Muscle layer of duodenum (tissue), 2 donors: ENCODE measurements around the gene PFDN5.

Source experiments
- H3K27ac ChIP-seq: one replicate; pipeline ENCODE4 v1.7.0; 2013; ENCODE audit warnings: mild to moderate bottlenecking, low read length
- H3K27me3 ChIP-seq: one replicate; pipeline ENCODE4 v1.7.0; 2013; ENCODE audit warnings: low read depth, mild to moderate bottlenecking, control low read depth, low read length
- H3K36me3 ChIP-seq, 2 donors: one replicate each; pipeline ENCODE4 v1.7.0; 2013; ENCODE audit warnings: low read length in 2 of 2, control low read depth in 1 of 2, mild to moderate bottlenecking in 1 of 2; ENCODE audit not compliant: insufficient read depth in 2 of 2, control insufficient read depth in 1 of 2
- H3K4me1 ChIP-seq, 2 donors: one replicate each; pipeline ENCODE4 v1.7.0; 2013; ENCODE audit warnings: low read length in 2 of 2, mild to moderate bottlenecking in 2 of 2, control low read depth in 1 of 2, moderate library complexity in 1 of 2; ENCODE audit not compliant: insufficient read depth in 2 of 2, control insufficient read depth in 1 of 2
- H3K4me3 ChIP-seq, 2 donors: one replicate each; pipeline ENCODE4 v1.7.0; 2013; ENCODE audit warnings: low read length in 2 of 2, low read depth in 1 of 2, mild to moderate bottlenecking in 1 of 2
- H3K9me3 ChIP-seq, 2 donors: one replicate each; pipeline ENCODE4 v1.7.0; 2013; ENCODE audit warnings: low read length in 2 of 2, control low read depth in 1 of 2, mild to moderate bottlenecking in 1 of 2; ENCODE audit not compliant: control insufficient read depth in 1 of 2
- donor health status: healthy.

The PFDN5 gene

GRCh38 chr12:53267306-53267998, 27.9 kb upstream of the PFDN5 start:
- Histone ChIP-seq H3K4me3 (peak overlapping the region; percentile 80 to 85), H3K4me1 (peaks cover 0 to 8% of the 10 kb centered on the region in 2 donors), H3K27me3 (no peaks in the 10 kb centered on the region), H3K27ac (peak overlapping the region; percentile 45), H3K9me3 (no peaks in the 10 kb centered on the region), H3K36me3 (no peaks in the 10 kb centered on the region)

GRCh38 chr12:53267999-53268629, 27.2 kb upstream of the PFDN5 start, which contains the start of gene ESPL1:
Gene ESPL1, plus strand, starts transcription at chr12:53268299. Its CDS starts 468 bp downstream, at chr12:53268767.
- H3K4me3 ChIP-seq, result peak within 1 kb of the TSS; percentile 80 to 85
- no peaks in the 10 kb centered on the region for H3K27me3 ChIP-seq
- peak within 1 kb of the TSS; percentile 45 for H3K27ac ChIP-seq
- H3K9me3 ChIP-seq, result no peaks in the 10 kb centered on the region
- H3K4me1 ChIP-seq, result peaks cover 0 to 8% of the 10 kb centered on the region in 2 donors
- no peaks in the 10 kb centered on the region for H3K36me3 ChIP-seq

DNA sequence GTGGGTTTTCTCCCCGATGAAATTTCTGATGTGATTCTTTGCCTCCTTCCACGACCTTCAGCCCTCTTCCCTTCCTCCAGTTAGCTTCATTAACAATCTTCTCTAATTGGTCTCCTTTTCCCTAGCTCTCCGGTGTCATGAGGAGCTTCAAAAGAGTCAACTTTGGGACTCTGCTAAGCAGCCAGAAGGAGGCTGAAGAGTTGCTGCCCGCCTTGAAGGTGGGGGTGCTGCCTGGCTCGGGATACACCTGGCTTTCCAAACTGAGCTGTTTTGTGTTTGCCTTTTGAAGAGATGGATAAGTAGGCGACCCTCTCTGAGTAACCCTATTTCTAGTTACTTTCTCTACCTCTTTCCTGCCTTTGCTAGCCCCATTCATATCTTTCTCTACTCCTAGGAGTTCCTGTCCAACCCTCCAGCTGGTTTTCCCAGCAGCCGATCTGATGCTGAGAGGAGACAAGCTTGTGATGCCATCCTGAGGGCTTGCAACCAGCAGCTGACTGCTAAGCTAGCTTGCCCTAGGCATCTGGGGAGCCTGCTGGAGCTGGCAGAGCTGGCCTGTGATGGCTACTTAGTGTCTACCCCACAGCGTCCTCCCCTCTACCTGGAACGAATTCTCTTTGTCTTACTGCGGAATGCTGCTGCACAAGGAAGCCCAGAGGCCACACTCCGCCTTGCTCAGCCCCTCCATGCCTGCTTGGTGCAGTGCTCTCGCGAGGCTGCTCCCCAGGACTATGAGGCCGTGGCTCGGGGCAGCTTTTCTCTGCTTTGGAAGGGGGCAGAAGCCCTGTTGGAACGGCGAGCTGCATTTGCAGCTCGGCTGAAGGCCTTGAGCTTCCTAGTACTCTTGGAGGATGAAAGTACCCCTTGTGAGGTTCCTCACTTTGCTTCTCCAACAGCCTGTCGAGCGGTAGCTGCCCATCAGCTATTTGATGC, 26.4 kb upstream of the PFDN5 start:
- Histone ChIP-seq H3K27ac (peak overlapping the region; percentile 45), H3K36me3 (no peaks in the 10 kb centered on the region), H3K9me3 (no peaks in the 10 kb centered on the region), H3K4me1 (peaks cover 0 to 8% of the 10 kb centered on the region in 2 donors), H3K4me3 (peak overlapping the region; percentile 80 to 85), H3K27me3 (no peaks in the 10 kb centered on the region)

DNA sequence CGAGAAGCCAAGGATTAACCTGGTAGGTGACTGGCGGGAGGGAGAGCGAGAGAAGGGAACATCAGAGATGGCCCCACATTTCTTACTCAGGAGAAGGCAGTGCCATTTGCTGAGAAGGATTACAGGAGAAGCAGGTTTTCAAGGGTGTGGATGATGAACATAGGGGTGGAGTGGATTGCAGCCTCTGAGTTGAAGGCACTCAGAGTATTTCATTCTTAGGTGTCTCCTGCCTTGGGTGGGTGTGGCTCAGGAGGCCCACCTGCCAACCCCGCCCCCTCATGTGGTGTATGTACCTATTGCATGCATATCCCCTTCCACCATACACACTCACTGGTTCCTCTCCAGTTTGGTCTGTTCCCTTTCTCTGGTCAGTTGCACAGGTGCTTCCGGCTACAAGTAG, 20.9 kb upstream of the PFDN5 start:
- no peaks in the 10 kb centered on the region for H3K36me3 ChIP-seq
- H3K27ac ChIP-seq, result no peak overlapping the region
- H3K27me3 ChIP-seq, result no peaks in the 10 kb centered on the region
- no peaks in the 10 kb centered on the region for H3K4me1 ChIP-seq
- H3K9me3 ChIP-seq, result no peaks in the 10 kb centered on the region
- no peak overlapping the region for H3K4me3 ChIP-seq

- Histone ChIP-seq H3K27ac (no peak overlapping the region), H3K9me3 (no peaks in the 10 kb centered on the region), H3K4me3 (no peak overlapping the region), H3K36me3 (no peaks in the 10 kb centered on the region), H3K4me1 (no peaks in the 10 kb centered on the region), H3K27me3 (no peaks in the 10 kb centered on the region)
These were observed 18.8 kb upstream of the PFDN5 start for GRCh38 chr12:53276511-53276910.

GRCh38 chr12:53277981-53278380, 17.4 kb upstream of the PFDN5 start:
- Histone ChIP-seq H3K27ac (no peak overlapping the region), H3K4me3 (no peak overlapping the region), H3K4me1 (no peaks in the 10 kb centered on the region), H3K27me3 (no peaks in the 10 kb centered on the region), H3K36me3 (no peaks in the 10 kb centered on the region), H3K9me3 (no peaks in the 10 kb centered on the region)

- H3K27me3 ChIP-seq, result no peaks in the 10 kb centered on the region
- H3K4me1 ChIP-seq, result no peaks in the 10 kb centered on the region
- no peaks in the 10 kb centered on the region for H3K9me3 ChIP-seq
- H3K36me3 ChIP-seq, result no peaks in the 10 kb centered on the region
- no peak overlapping the region for H3K4me3 ChIP-seq
- no peak overlapping the region for H3K27ac ChIP-seq
These were observed 16.0 kb upstream of the PFDN5 start for GRCh38 chr12:53279283-53279869.

GRCh38 chr12:53279888-53280498, 15.3 kb upstream of the PFDN5 start:
- no peak overlapping the region for H3K27ac ChIP-seq
- H3K4me3 ChIP-seq, result no peak overlapping the region
- H3K9me3 ChIP-seq, result no peaks in the 10 kb centered on the region
- no peaks in the 10 kb centered on the region for H3K4me1 ChIP-seq
- H3K27me3 ChIP-seq, result no peaks in the 10 kb centered on the region
- no peaks in the 10 kb centered on the region for H3K36me3 ChIP-seq

GRCh38 chr12:53286448-53286847, 8.9 kb upstream of the PFDN5 start:
- Histone ChIP-seq H3K27me3 (no peaks in the 10 kb centered on the region), H3K27ac (no peak overlapping the region), H3K4me3 (no peak overlapping the region), H3K9me3 (no peaks in the 10 kb centered on the region), H3K36me3 (no peaks in the 10 kb centered on the region), H3K4me1 (no peaks in the 10 kb centered on the region)

GRCh38 chr12:53287741-53288216, 7.6 kb upstream of the PFDN5 start:
- no peaks in the 10 kb centered on the region for H3K4me1 ChIP-seq
- no peaks in the 10 kb centered on the region for H3K36me3 ChIP-seq
- no peaks in the 10 kb centered on the region for H3K27me3 ChIP-seq
- no peak overlapping the region for H3K4me3 ChIP-seq
- no peaks in the 10 kb centered on the region for H3K9me3 ChIP-seq
- no peak overlapping the region for H3K27ac ChIP-seq
